HEK293T (cell line): ENCODE results near the gene CDK5RAP3.

Source experiments
- CTCF ChIA-PET: fragments of 350-600 bp; formaldehyde crosslinking; extraction: SDS; loops from one replicate; lab custom pipeline; 2021; ENCODE audit warnings: antibody characterized with exemption, inconsistent platforms; lab: Yijun Ruan, JAX
- POLR2A ChIA-PET: fragments of 350-600 bp; formaldehyde crosslinking; extraction: SDS; loops from one replicate; lab custom pipeline; 2020; ENCODE audit warnings: antibody characterized with exemption, inconsistent platforms; lab: Yijun Ruan, JAX
- DNase-seq: peaks from one replicate; pipeline ENCODE4 v3.0.0; 2012; ENCODE audit warnings: mixed read lengths; ENCODE audit errors: extremely low spot score
- ARNT ChIP-seq: fragments of 450-650 bp; IDR thresholded peaks from 2 replicates; pipeline ENCODE4 v1.6.1; 2017; ENCODE audit warnings: mild to moderate bottlenecking
- BHLHE40 ChIP-seq: fragments of 450-650 bp; IDR thresholded peaks from 2 replicates; pipeline ENCODE4 v1.6.1; 2016; ENCODE audit warnings: mild to moderate bottlenecking, moderate library complexity, borderline replicate concordance
- CTBP1 ChIP-seq: fragments of 450-650 bp; IDR thresholded peaks from 2 replicates; pipeline ENCODE4 v1.6.1; 2016; ENCODE audit warnings: borderline replicate concordance
- ELF4 ChIP-seq: fragments of 450-650 bp; IDR thresholded peaks from 2 replicates; pipeline ENCODE4 v1.6.1; 2017; ENCODE audit warnings: antibody characterized with exemption
- FOXA1 ChIP-seq: fragments of 450-650 bp; IDR thresholded peaks from 2 replicates; pipeline ENCODE4 v1.6.1; 2016; ENCODE audit warnings: mild to moderate bottlenecking
- FOXK2 ChIP-seq: fragments of 450-650 bp; IDR thresholded peaks from 2 replicates; pipeline ENCODE4 v1.6.1; 2016; ENCODE audit warnings: mild to moderate bottlenecking
- FOXM1 ChIP-seq: fragments of 450-650 bp; IDR thresholded peaks from 2 replicates; pipeline ENCODE4 v1.6.1; 2017; ENCODE audit warnings: mild to moderate bottlenecking, borderline replicate concordance
- HDGF ChIP-seq: fragments of 450-650 bp; IDR thresholded peaks from 2 replicates; pipeline ENCODE4 v1.6.1; 2017; ENCODE audit warnings: antibody characterized with exemption, borderline replicate concordance
- L3MBTL2 ChIP-seq: fragments of 450-650 bp; conservative IDR thresholded peaks from 2 replicates; pipeline ENCODE4 v1.6.1; 2016; ENCODE audit warnings: mild to moderate bottlenecking
- LEF1 ChIP-seq: fragments of 450-650 bp; IDR thresholded peaks from 2 replicates; pipeline ENCODE4 v1.6.1; 2017; ENCODE audit warnings: mild to moderate bottlenecking, borderline replicate concordance
- NFRKB ChIP-seq: fragments of 450-650 bp; IDR thresholded peaks from 2 replicates; pipeline ENCODE4 v1.6.1; 2016; ENCODE audit warnings: mild to moderate bottlenecking, moderate library complexity
- PKNOX1 ChIP-seq: fragments of 450-650 bp; IDR thresholded peaks from 2 replicates; pipeline ENCODE4 v1.6.1; 2016
- SP1 ChIP-seq: fragments of 450-650 bp; IDR thresholded peaks from 2 replicates; pipeline ENCODE4 v1.6.1; 2017
- SUZ12 ChIP-seq: fragments of 450-650 bp; IDR thresholded peaks from 2 replicates; pipeline ENCODE4 v1.6.1; 2016; ENCODE audit warnings: mild to moderate bottlenecking
- TARDBP ChIP-seq: fragments of 450-650 bp; IDR thresholded peaks from 2 replicates; pipeline ENCODE4 v1.6.1; 2016
- ZNF384 ChIP-seq: fragments of 450-650 bp; IDR thresholded peaks from 2 replicates; pipeline ENCODE4 v1.6.1; 2016

Gene CDK5RAP3

GRCh38 chr17:47968836-47969235, 2.1 kb upstream of the CDK5RAP3 start:
- DNase-seq = no peak
- no peak for TF ChIP-seq TARDBP
- no peak for TF ChIP-seq PKNOX1
- no peak for TF ChIP-seq SP1
- TF ChIP-seq ARNT = no peak
- POLR2A ChIA-PET = interaction anchor here (1.5 to 2.0 kb wide), 2 partner anchors 27 to 73 kb away, joined by 4 to 7 read pairs; partner anchors contain the start of genes PNPO and SP2
- CTCF ChIA-PET = interaction anchor here (0.6 to 3.7 kb wide), 5 partner anchors 19 to 51 kb away, joined by 3 to 12 read pairs (median 6); partner anchors contain the start of gene PNPO

- POLR2A ChIA-PET = interaction anchor here (0.7 to 3.0 kb wide), 24 partner anchors 8 to 321 kb away, joined by 3 to 34 read pairs (median 8); partner anchors contain the start of genes KPNB1, LRRC46, MRPL10 and PNPO
- no peak for TF ChIP-seq ARNT
- no peak for TF ChIP-seq TARDBP
- TF ChIP-seq HDGF = no peak
- TF ChIP-seq NFRKB = no peak
- no peak for TF ChIP-seq SUZ12
- no peak; the same call in 1 of the 2 replicates for TF ChIP-seq L3MBTL2
- TF ChIP-seq ELF4 = no peak
- no peak for TF ChIP-seq FOXA1
- TF ChIP-seq CTBP1 = no peak
- no peak for TF ChIP-seq ZNF384
- no peak for TF ChIP-seq FOXK2
- no peak for TF ChIP-seq SP1
- DNase-seq = no peak
- CTCF ChIA-PET = interaction anchor here (0.6 to 3.7 kb wide), 19 partner anchors 11 to 1722 kb away, joined by 3 to 12 read pairs (median 4); partner anchors contain the start of genes PNPO and PRR15L
Observed at GRCh38 chr17:47969930-47970724, 786 bp upstream of the CDK5RAP3 start.

GRCh38 chr17:47973541-47973940, 2.6 kb downstream of the CDK5RAP3 start:
- ChIA-PET CTCF (interaction anchor here (1.2 kb wide), 1 partner anchor 10 kb away, joined by 3 read pairs; no protein-coding TSS in a partner anchor), POLR2A (no interaction called here)
- no peak for TF ChIP-seq NFRKB
- no peak for DNase-seq

GRCh38 chr17:47975189-47975822, 4.4 kb downstream of the CDK5RAP3 start:
- POLR2A ChIA-PET = interaction anchor here (1.2 to 1.4 kb wide), 2 partner anchors 9 to 38 kb away, joined by 3 to 4 read pairs; no protein-coding TSS in a partner anchor
- TF ChIP-seq PKNOX1 = no peak
- no peak for TF ChIP-seq TARDBP
- no peak for TF ChIP-seq FOXK2
- no peak for TF ChIP-seq ZNF384
- TF ChIP-seq NFRKB = no peak
- no peak for TF ChIP-seq FOXM1
- TF ChIP-seq HDGF = no peak
- no peak for TF ChIP-seq ARNT
- TF ChIP-seq FOXA1 = no peak
- no peak for DNase-seq
- CTCF ChIA-PET = interaction anchor here (2.4 kb wide), 1 partner anchor 43 kb away, joined by 11 read pairs; no protein-coding TSS in a partner anchor

- no peak for DNase-seq
- ChIA-PET POLR2A (interaction anchor here (0.7 to 1.4 kb wide), 3 partner anchors 9 to 38 kb away, joined by 3 to 4 read pairs (median 3); no protein-coding TSS in a partner anchor), CTCF (interaction anchor here (0.6 to 2.4 kb wide), 4 partner anchors 39 to 85 kb away, joined by 4 to 11 read pairs (median 6); no protein-coding TSS in a partner anchor)
- TF ChIP-seq FOXM1 (no peak), ELF4 (no peak), TARDBP (no peak), BHLHE40 (no peak), CTBP1 (no peak), SUZ12 (no peak), NFRKB (no peak), L3MBTL2 (no peak), FOXA1 (no peak), ARNT (no peak), PKNOX1 (no peak), FOXK2 (no peak), LEF1 (no peak)
Observed at GRCh38 chr17:47975823-47976205, 4.9 kb downstream of the CDK5RAP3 start.

GRCh38 chr17:47978324-47978723, 7.4 kb downstream of the CDK5RAP3 start:
- CTCF ChIA-PET = interaction anchor here (0.6 to 1.9 kb wide), 10 partner anchors 9 to 371 kb away, joined by 3 to 35 read pairs (median 5); no protein-coding TSS in a partner anchor
- POLR2A ChIA-PET = interaction anchor here (0.7 to 1.2 kb wide), 2 partner anchors 37 to 43 kb away, joined by 3 to 4 read pairs; partner anchors contain the start of gene PNPO
- no peak for TF ChIP-seq ZNF384
- peak; percentile 83 for DNase-seq
